ENCODE measurements around the gene CTRB2. TPM values are rescaled to one million over a fixed set of nuclear protein-coding genes. Genes with fewer than 3 reads are reported as not detected.

Gene CTRB2
- total and polyA plus RNA-seq, 2 of the 8 experiments (the other 6 are each of a cell fraction or from before 2014, with no cell fraction given): not detected

- FAIRE-seq (no peak), DNase-seq (ENCODE audit: low read depth in 1 of 2, low spot score in 2 of 2) (no peak)
- CTCF ChIA-PET (ENCODE audit: partially characterized antibody): interaction anchor here (8.6 to 10.4 kb wide), 2 partner anchors 11 to 28 kb away, joined by 57 to 157 read pairs; partner anchors contain the start of gene CTRB1
- Histone ChIP-seq H2BK12ac (ENCODE audit: low read depth, low read length) (no peak overlapping the region), H3K18ac (ENCODE audit: extremely low read depth, low read length) (no peak overlapping the region), H2AFZ (ENCODE audit: low read length) (no peak overlapping the region), H4K20me1 (replicated peaks in 1 of 2; ENCODE audit: control insufficient read depth in 1 of 2, insufficient read depth in 2 of 2, low read length in 2 of 2) (no peaks in the 10 kb centered on the region), H3K23me2 (ENCODE audit: low read depth, low read length) (no peaks in the 10 kb centered on the region), H3K4me2 (ENCODE audit: insufficient read depth in 1 of 2, low read depth in 2 of 2, low read length in 2 of 2) (no peak overlapping the region), H3K4me3 (ENCODE audit: extremely low read depth in 1 of 4, insufficient read depth in 2 of 4, low read depth in 3 of 4, low read length in 4 of 4) (no peak overlapping the region), H3K27me3 (replicated peaks in 1 of 4; ENCODE audit: control insufficient read depth in 3 of 4, extremely low read depth in 1 of 4, insufficient read depth in 3 of 4, low read length in 3 of 4) (no peaks in the 10 kb centered on the region), H2AK5ac (ENCODE audit: low read depth, low read length) (no peak overlapping the region), H3K56ac (replicated peaks; ENCODE audit: insufficient read length, low read depth, low read length) (no peak overlapping the region), H4K8ac (ENCODE audit: extremely low read depth, insufficient read depth, low read length) (no peak overlapping the region; the same call in 1 of the 2 replicates), H2BK15ac (ENCODE audit: low read length) (no peak overlapping the region), H3K23ac (ENCODE audit: insufficient read length) (no peak overlapping the region), H3K79me2 (ENCODE audit: control insufficient read depth in 1 of 2, insufficient read depth in 2 of 2, low read length in 2 of 2) (no peaks in the 10 kb centered on the region), H4K91ac (replicated peaks; ENCODE audit: insufficient read length, low read length) (no peak overlapping the region), H3K4ac (replicated peaks; ENCODE audit: insufficient read length, low read depth, low read length) (no peak overlapping the region), H3K36me3 (ENCODE audit: control insufficient read depth in 2 of 4, insufficient read depth in 4 of 4, low read length in 3 of 4) (no peaks in the 10 kb centered on the region), H2BK5ac (ENCODE audit: low read depth, low read length) (no peak overlapping the region), H4K5ac (ENCODE audit: insufficient read length, low read depth, low read length) (no peak overlapping the region), H2BK120ac (replicated peaks; ENCODE audit: low read depth, low read length) (no peak overlapping the region), H3K27ac (ENCODE audit: low read depth, low read length) (no peak overlapping the region), H3K9me3 (ENCODE audit: insufficient read depth in 2 of 2, low read depth in 1 of 2, low read length in 1 of 2) (no peaks in the 10 kb centered on the region), H3K79me1 (ENCODE audit: low read depth, low read length) (no peaks in the 10 kb centered on the region), H3K9ac (replicated peaks in 1 of 4; ENCODE audit: extremely low read depth in 1 of 4, low read depth in 3 of 4, low read length in 3 of 4) (no peak overlapping the region), H3K4me1 (replicated peaks in 1 of 4; ENCODE audit: control insufficient read depth in 3 of 4, insufficient read depth in 4 of 4, low read length in 3 of 4) (no peaks in the 10 kb centered on the region; a peak in 1 of 7 replicates), H3K14ac (ENCODE audit: insufficient read length) (no peak overlapping the region), H2BK20ac (ENCODE audit: low read length) (no peak overlapping the region)
- WGBS, 2 experiments (ENCODE audit: extremely low coverage in 1 of 2, insufficient coverage in 1 of 2, insufficient read length in 1 of 2, insufficient replicate concordance in 2 of 2, low coverage in 1 of 2, low lambda C conversion rate in 2 of 2, missing lambda C conversion rate in 1 of 2): 89% methylated on average over 4 of the region's 6 CpGs; no CpG with 5 or more reads in 1 of the 2 experiments
- POLR2A ChIA-PET (ENCODE audit: partially characterized antibody): interaction anchor here (1.1 to 2.1 kb wide), 2 partner anchors 17 to 137 kb away, joined by 3 to 9 read pairs; no protein-coding TSS in a partner anchor
- TF ChIP-seq CTCF (IDR thresholded peaks at IDR 0.05; ENCODE audit: control extremely low read depth in 1 of 3, insufficient read depth in 1 of 3, low read depth in 1 of 3, low read length in 3 of 3): no peak
- no peak for TF ChIP-seq RBBP5 (IDR thresholded peaks at IDR 0.05; ENCODE audit: borderline replicate concordance, low read depth, low read length)
- no peak for TF ChIP-seq TBP (IDR thresholded peaks at IDR 0.05; ENCODE audit: low read depth, low read length)
- no peak for TF ChIP-seq TCF12 (IDR thresholded peaks at IDR 0.05; ENCODE audit: low read depth, low read length)
Measured at GRCh38 chr16:75204410-75204758, 2.6 kb downstream of the CTRB2 start.
